Astrocyte of the cerebellum (primary cell): ENCODE results near the gene GPR35.

Experiments used
- DNase-seq: peaks from one replicate; pipeline ENCODE4 v3.0.0-alpha.2; 2011; ENCODE audit warnings: low read depth
- H3K4me3 ChIP-seq: 2 replicates; pipeline ENCODE4 v1.5.1; 2011; ENCODE audit warnings: mild to moderate bottlenecking, low read depth, low read length, moderate library complexity
- in situ Hi-C: cut with HindIII; loops from 2 replicates; pipeline ENCODE4 v1.10.0; 2017; ENCODE audit warnings: low sequenced_read_pairs
- TF ChIP-seq, protein P1 (sequence below): IDR thresholded peaks from 2 replicates; pipeline ENCODE4 v1.5.1; 2012; ENCODE audit warnings: low read length, low read depth, moderate library complexity, mild to moderate bottlenecking; ENCODE audit errors: missing control alignments

The GPR35 gene

DNA sequence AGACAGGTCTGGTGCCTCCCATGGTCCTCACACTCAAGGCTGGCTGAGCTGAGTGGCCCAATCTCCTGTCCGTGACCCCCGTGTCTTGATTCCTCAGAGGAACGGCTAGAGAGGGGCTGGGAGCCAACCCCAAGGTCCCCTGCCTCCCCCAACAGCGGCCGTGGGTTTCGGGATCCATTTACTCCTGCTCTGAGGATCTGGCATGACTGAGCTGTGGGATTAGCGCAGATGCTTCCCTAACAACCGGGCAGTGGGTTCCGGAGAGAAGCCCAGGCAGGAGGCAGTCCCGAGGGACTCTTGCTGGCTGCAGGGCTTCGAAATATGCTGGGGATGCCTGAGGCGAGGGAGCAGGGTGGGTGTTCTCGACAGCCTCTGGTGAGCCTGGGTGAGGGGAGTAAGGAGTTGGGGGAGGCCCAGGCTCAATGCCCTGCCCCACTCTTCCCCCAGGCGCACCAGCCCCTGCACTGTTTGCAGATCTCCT, 18.9 kb downstream of the GPR35 start:
- no peak overlapping the region for H3K4me3 ChIP-seq
- no peak for DNase-seq
- in situ Hi-C loops: no loop called here
- TF ChIP-seq, protein P1, sequence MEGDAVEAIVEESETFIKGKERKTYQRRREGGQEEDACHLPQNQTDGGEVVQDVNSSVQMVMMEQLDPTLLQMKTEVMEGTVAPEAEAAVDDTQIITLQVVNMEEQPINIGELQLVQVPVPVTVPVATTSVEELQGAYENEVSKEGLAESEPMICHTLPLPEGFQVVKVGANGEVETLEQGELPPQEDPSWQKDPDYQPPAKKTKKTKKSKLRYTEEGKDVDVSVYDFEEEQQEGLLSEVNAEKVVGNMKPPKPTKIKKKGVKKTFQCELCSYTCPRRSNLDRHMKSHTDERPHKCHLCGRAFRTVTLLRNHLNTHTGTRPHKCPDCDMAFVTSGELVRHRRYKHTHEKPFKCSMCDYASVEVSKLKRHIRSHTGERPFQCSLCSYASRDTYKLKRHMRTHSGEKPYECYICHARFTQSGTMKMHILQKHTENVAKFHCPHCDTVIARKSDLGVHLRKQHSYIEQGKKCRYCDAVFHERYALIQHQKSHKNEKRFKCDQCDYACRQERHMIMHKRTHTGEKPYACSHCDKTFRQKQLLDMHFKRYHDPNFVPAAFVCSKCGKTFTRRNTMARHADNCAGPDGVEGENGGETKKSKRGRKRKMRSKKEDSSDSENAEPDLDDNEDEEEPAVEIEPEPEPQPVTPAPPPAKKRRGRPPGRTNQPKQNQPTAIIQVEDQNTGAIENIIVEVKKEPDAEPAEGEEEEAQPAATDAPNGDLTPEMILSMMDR: no peak

DNA sequence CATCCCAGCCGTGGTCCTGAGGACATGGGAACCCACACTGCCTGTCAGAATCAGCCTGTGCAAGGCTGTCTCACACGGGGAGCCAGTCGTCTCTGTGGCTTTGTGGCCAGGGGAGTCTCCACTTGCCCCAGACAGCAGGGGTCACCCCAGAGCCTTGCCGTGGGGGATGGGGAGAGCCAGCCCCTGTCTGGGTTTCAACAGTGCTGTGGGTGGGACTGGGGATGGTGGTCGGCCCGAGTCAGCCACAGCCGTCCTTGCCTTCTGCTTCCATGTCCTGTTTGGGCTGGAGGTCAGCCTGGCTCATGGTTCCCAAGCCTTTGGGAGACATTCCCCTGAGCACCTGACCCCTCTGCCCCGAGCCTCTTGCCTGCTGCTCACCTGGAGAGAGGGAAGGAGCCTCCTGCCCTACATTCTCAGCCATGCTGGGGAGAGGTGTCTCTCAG, 19.6 kb downstream of the GPR35 start:
- in situ Hi-C loops: no loop called here
- H3K4me3 ChIP-seq: no peak overlapping the region
- TF ChIP-seq, protein P1: no peak
- no peak for DNase-seq

DNA sequence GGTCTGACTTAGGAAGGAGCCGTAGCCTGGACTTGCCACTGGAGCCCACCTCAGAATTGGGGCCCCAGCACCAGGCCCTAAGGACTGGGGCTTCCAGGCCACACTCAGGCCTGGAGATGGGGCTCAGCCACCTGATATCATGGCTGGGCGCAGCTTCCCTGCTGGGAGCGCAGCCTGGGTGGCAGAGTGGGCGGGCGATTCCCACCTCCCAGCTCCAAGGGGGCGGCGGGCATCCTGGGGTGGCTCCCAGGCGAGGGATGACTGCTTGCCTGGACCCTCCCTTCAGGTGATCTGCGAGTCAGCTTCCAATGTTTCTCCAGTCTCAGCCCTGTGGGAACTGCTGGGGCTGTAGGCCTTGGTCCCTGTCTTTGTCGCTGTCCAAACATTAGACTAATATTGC, 20.1 kb downstream of the GPR35 start:
- TF ChIP-seq, protein P1: no peak
- in situ Hi-C loops: no loop called here
- DNase-seq: no peak

DNA sequence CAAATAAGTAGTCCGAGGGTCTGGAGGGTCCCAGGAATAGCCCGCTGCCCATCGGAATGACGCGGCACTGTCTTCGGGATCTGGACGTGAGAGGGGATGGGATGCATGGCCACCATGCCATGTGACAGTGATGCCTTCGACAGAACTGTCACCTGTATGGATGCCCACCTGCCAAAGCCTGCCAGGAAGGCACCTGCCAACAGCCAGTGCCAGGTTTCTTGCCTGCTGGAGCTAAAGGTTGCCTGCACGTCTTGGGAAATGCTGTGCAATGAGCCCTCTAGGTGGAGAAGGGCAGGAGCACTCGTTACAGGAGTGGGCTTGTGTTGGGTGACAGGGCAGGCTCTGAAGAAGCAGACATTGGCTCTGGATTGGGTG, 20.5 kb downstream of the GPR35 start:
- TF ChIP-seq, protein P1: no peak
- DNase-seq: no peak
- no peak overlapping the region for H3K4me3 ChIP-seq
- in situ Hi-C loops: no loop called here

More for the DNA sequence above, 20.1 kb downstream of the GPR35 start:
- H3K4me3 ChIP-seq: no peak overlapping the region

DNA sequence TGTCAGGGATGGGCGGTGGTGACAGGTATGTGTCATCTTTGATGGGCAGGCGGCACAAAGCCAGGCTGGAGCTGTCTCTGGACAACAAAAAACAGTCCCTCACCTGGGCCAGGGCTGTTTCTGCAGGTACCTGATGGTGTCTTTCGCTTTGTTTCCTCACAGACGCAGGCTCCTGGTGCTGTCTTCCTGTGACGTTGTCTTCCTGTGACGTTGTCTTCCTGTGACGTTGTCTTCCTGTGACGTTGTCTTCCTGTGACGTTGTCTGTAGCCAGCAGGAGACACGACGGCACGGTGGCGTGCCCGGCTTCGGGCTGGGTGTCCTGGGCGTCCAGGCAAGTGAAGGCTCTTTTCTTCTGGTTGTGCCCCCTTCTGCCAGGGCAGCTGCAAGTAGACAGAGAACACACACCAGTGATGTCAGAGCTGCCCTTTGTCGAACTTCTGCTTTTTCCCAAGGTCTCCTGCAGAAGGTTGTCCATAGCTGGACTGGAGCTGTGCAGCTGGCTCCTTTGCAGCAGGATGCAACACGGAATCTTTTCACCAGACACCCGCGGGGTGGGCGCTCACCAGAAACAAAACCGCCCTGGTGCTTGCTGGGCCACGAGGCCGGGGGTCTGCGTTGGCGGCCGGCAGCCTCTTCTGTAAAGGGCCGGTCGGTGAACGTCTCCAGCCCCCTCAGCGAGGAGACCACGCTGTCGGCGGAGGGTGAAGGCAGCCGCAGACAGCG, 21.1 kb downstream of the GPR35 start:
- DNase-seq: no peak
- no peak overlapping the region for H3K4me3 ChIP-seq
- TF ChIP-seq, protein P1: no peak
- in situ Hi-C loops: no loop called here

DNA sequence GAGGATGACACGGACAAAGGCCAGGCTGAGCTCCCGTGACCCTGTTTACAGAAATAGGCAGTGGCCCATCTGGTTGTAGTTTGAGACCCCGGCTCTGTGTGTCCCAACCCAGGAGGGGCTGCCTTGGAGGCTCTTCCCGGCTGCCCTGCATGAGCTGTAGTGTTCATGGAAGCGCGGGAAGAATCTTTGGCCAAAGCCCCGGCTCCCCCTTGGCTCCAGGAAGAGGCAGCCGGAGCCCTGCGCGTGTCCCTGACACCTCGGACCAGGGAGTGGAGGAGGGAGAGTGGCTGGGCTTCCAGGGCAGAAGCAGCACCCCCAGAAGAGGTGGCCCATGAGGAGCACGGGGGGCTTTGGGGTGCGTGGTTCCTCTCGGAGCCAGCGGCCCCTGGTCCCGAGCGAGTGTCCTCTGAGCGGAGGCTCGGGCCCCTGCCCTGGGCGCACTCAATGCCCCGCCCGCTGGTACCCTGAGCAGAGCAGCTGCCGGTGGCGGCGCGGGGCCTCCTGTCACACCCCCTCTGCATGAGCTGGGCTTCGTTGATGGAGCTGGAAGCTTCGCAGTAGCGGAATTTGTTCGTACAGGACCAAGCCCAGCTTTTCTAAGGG, 21.7 kb downstream of the GPR35 start:
- no peak overlapping the region for H3K4me3 ChIP-seq
- in situ Hi-C loops: no loop called here
- TF ChIP-seq, protein P1: no peak
- no peak for DNase-seq
